WTC11 (cell line): Measurements from ENCODE around the gene SLC7A6. TPM values are rescaled to one million over a fixed set of nuclear protein-coding genes. Genes with fewer than 3 reads are reported as not detected.

Experiments used
- ATAC-seq: fragments of 200-7000 bp; cut with Tn5 transposase; 2 replicates; pipeline ENCODE4 v1.10.0; 2021; ENCODE audit warnings: mild to moderate bottlenecking, moderate library complexity
- CTCF ChIA-PET: fragments of 300-600 bp; sonication (Branson Sonifier 250); formaldehyde crosslinking; loops from one replicate; lab custom pipeline; 2021; ENCODE audit warnings: antibody characterized with exemption; lab: Charles Lee
- POLR2A ChIA-PET: fragments of 350-600 bp; sonication (Branson Sonifier 250); formaldehyde crosslinking; loops from one replicate; lab custom pipeline; 2021; ENCODE audit warnings: antibody characterized with exemption; lab: Charles Lee
- DNase-seq: peaks from one replicate; pipeline ENCODE4 v3.0.0; 2021; ENCODE audit warnings: low spot score
- H3K27ac Mint-ChIP-seq: 2 replicates; pipeline ENCODE4 v1.8.0; 2021; ENCODE audit warnings: mixed read lengths
- H3K27me3 Mint-ChIP-seq: 2 replicates; pipeline ENCODE4 v1.8.0; 2021; ENCODE audit warnings: low read depth, mild to moderate bottlenecking, moderate library complexity, mixed read lengths
- H3K36me3 Mint-ChIP-seq: 2 replicates; pipeline ENCODE4 v1.8.0; 2021; ENCODE audit warnings: mixed read lengths
- H3K4me1 Mint-ChIP-seq: 2 replicates; pipeline ENCODE4 v1.8.0; 2022; ENCODE audit warnings: mixed read lengths
- H3K4me3 Mint-ChIP-seq: 2 replicates; pipeline ENCODE4 v1.8.0; 2021; ENCODE audit warnings: mild to moderate bottlenecking, moderate library complexity, mixed read lengths
- H3K9me3 Mint-ChIP-seq: 2 replicates; pipeline ENCODE4 v1.8.0; 2021; ENCODE audit warnings: mixed read lengths
- JUN ChIP-seq: sonication (generic); formaldehyde crosslinking; IDR thresholded peaks from 2 replicates; pipeline ENCODE4 v1.8.0; 2023; ENCODE audit warnings: mild to moderate bottlenecking, missing genetic modification reagents
- MYBL2 ChIP-seq: sonication (generic); formaldehyde crosslinking; IDR thresholded peaks from 2 replicates; pipeline ENCODE4 v1.8.1; 2023; ENCODE audit warnings: mild to moderate bottlenecking, moderate library complexity, missing genetic modification reagents
- NR3C1 ChIP-seq: sonication (generic); formaldehyde crosslinking; conservative IDR thresholded peaks from 2 replicates; pipeline ENCODE4 v1.8.1; 2023; ENCODE audit warnings: low read depth, mild to moderate bottlenecking, missing genetic modification reagents
- SP1 ChIP-seq: sonication (generic); formaldehyde crosslinking; conservative IDR thresholded peaks from 2 replicates; pipeline ENCODE4 v1.8.1; 2022; ENCODE audit warnings: missing genetic modification reagents
- ZNF396 ChIP-seq: fragments of 250-450 bp; sonication (Bioruptor Pico); IDR thresholded peaks from 2 replicates; pipeline ENCODE4 v1.8.0; 2021; ENCODE audit warnings: mild to moderate bottlenecking, moderate library complexity, borderline replicate concordance
- total RNA-seq: library from RNA; stranded (reverse); gene quantifications from 3 replicates; pipeline ENCODE4 v1.2.3, GENCODE V29; 2021
- TF ChIP-seq, protein P1 (sequence below): sonication (generic); formaldehyde crosslinking; IDR thresholded peaks from 2 replicates; pipeline ENCODE4 v1.8.0; 2022; ENCODE audit warnings: missing genetic modification reagents
- TF ChIP-seq, protein P2 (sequence below): sonication (generic); formaldehyde crosslinking; IDR thresholded peaks from 2 replicates; pipeline ENCODE4 v1.8.1; 2022; ENCODE audit warnings: mild to moderate bottlenecking, missing genetic modification reagents, moderate library complexity, borderline replicate concordance
- TF ChIP-seq, protein P3 (sequence below): sonication (generic); formaldehyde crosslinking; IDR thresholded peaks from 2 replicates; pipeline ENCODE4 v1.8.0; 2023; ENCODE audit warnings: mild to moderate bottlenecking, missing genetic modification reagents
- TF ChIP-seq, protein P4 (sequence below): sonication (generic); formaldehyde crosslinking; IDR thresholded peaks from 2 replicates; pipeline ENCODE4 v1.8.0; 2023; ENCODE audit warnings: missing genetic modification reagents, mild to moderate bottlenecking, borderline replicate concordance
- TF ChIP-seq, protein P5 (sequence below): fragments of 250-450 bp; sonication (Bioruptor Pico); IDR thresholded peaks from 2 replicates; pipeline ENCODE4 v1.9.0; 2021; ENCODE audit warnings: mild to moderate bottlenecking
- TF ChIP-seq, protein P6 (sequence below): sonication (generic); formaldehyde crosslinking; IDR thresholded peaks from 2 replicates; pipeline ENCODE4 v1.8.1; 2023; ENCODE audit warnings: mild to moderate bottlenecking, missing genetic modification reagents
- TF ChIP-seq, protein P7 (sequence below): fragments of 200-600 bp; IDR thresholded peaks from 2 replicates; pipeline ENCODE4 v1.8.0; 2022; ENCODE audit warnings: antibody characterized with exemption

The SLC7A6 gene
- total RNA-seq, 1 experiment from 2014 or later, result 27.4 TPM

DNA sequence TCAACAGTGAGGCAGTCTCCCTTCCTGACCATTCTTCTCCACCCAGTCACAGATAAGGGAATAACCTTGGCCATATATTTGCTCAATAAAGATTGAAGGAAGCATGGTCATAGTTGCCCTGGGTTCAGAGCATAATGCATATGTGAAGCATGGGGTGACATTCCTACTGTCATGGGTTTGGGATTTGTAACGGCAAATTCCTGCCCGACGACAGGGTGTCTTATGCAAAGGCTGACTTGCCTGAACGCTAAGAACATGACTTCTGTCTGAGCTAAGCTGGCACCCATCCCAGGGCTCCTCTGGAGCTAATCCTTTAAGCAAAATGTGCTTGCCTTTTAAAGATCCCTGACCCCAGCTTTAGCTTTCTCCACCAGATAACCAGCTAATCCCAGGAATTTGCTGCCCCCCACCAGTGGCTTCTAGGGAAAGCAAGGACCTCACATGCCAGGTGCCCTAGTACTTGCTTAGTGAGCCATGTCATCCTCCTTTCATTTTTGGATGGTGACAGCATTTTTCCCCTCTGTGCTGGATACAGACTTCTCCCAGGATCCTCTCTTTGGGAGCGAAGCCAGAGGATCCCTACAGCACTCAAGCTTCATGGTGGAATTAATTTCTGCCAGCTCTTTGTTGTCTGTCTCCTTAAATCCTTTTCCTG is 34.7 kb downstream of the SLC7A6 start (continued):
- TF ChIP-seq, protein P1, sequence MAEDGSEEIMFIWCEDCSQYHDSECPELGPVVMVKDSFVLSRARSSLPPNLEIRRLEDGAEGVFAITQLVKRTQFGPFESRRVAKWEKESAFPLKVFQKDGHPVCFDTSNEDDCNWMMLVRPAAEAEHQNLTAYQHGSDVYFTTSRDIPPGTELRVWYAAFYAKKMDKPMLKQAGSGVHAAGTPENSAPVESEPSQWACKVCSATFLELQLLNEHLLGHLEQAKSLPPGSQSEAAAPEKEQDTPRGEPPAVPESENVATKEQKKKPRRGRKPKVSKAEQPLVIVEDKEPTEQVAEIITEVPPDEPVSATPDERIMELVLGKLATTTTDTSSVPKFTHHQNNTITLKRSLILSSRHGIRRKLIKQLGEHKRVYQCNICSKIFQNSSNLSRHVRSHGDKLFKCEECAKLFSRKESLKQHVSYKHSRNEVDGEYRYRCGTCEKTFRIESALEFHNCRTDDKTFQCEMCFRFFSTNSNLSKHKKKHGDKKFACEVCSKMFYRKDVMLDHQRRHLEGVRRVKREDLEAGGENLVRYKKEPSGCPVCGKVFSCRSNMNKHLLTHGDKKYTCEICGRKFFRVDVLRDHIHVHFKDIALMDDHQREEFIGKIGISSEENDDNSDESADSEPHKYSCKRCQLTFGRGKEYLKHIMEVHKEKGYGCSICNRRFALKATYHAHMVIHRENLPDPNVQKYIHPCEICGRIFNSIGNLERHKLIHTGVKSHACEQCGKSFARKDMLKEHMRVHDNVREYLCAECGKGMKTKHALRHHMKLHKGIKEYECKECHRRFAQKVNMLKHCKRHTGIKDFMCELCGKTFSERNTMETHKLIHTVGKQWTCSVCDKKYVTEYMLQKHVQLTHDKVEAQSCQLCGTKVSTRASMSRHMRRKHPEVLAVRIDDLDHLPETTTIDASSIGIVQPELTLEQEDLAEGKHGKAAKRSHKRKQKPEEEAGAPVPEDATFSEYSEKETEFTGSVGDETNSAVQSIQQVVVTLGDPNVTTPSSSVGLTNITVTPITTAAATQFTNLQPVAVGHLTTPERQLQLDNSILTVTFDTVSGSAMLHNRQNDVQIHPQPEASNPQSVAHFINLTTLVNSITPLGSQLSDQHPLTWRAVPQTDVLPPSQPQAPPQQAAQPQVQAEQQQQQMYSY (CRISPR knock-in tag), result no peak

DNA sequence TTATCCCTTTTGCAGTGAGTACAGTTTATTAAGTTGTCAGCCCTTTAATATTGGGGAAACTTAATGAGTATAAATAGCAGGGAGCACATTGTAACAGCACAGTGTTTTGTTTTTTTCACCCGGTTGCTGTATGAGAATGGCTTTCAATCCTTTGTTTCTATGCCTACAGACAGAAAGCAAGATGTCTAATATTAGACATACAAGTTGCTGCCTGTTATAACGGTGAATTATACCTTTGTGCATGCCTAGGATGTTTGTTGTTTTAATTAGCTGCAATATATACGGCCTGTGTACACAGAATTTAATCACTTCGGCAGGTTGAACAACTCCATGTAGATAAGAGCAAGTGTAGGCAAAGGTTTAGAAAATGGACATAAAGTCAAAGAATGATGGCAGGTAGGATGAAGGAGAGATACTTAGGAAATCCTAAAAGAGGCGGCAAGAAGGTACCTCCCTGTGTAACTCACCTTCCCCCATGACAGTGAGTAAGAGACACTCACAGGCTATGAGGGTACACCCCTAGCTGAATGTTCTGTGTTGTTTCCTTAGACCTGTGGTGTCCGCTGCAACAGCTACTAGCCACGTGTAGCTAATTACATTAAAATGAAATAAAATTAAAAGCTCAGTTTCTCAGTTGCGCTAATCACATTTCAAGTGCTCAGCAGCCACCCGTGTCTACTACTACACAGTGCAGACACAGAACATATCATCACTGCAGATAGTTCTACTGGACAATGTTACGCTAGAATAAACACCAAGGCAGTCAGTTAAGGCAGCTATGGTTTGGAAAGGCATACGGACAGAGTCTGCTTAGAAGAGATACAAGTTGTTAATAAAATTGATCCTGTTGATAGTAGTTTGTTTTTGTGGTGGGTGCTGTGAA is 35.5 kb downstream of the SLC7A6 start:
- POLR2A ChIA-PET, result no interaction called here
- DNase-seq (no peak), ATAC-seq (no peak)
- H3K36me3 Mint-ChIP-seq, result peaks cover 58% of the 10 kb centered on the region
- CTCF ChIA-PET, result interaction anchor here (1.0 to 1.8 kb wide), 2 partner anchors 36 to 38 kb away, joined by 3 to 8 read pairs; partner anchors contain the start of gene SLC7A6
- TF ChIP-seq, protein P2, sequence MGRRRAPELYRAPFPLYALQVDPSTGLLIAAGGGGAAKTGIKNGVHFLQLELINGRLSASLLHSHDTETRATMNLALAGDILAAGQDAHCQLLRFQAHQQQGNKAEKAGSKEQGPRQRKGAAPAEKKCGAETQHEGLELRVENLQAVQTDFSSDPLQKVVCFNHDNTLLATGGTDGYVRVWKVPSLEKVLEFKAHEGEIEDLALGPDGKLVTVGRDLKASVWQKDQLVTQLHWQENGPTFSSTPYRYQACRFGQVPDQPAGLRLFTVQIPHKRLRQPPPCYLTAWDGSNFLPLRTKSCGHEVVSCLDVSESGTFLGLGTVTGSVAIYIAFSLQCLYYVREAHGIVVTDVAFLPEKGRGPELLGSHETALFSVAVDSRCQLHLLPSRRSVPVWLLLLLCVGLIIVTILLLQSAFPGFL (CRISPR knock-in tag), result no peak
- TF ChIP-seq ZNF396 (CRISPR knock-in tag), result no peak
- TF ChIP-seq, protein P3, sequence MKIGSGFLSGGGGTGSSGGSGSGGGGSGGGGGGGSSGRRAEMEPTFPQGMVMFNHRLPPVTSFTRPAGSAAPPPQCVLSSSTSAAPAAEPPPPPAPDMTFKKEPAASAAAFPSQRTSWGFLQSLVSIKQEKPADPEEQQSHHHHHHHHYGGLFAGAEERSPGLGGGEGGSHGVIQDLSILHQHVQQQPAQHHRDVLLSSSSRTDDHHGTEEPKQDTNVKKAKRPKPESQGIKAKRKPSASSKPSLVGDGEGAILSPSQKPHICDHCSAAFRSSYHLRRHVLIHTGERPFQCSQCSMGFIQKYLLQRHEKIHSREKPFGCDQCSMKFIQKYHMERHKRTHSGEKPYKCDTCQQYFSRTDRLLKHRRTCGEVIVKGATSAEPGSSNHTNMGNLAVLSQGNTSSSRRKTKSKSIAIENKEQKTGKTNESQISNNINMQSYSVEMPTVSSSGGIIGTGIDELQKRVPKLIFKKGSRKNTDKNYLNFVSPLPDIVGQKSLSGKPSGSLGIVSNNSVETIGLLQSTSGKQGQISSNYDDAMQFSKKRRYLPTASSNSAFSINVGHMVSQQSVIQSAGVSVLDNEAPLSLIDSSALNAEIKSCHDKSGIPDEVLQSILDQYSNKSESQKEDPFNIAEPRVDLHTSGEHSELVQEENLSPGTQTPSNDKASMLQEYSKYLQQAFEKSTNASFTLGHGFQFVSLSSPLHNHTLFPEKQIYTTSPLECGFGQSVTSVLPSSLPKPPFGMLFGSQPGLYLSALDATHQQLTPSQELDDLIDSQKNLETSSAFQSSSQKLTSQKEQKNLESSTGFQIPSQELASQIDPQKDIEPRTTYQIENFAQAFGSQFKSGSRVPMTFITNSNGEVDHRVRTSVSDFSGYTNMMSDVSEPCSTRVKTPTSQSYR, result no peak
- no peak for TF ChIP-seq MYBL2
- no peaks in the 10 kb centered on the region for H3K9me3 Mint-ChIP-seq
- no peak overlapping the region for H3K27ac Mint-ChIP-seq
- H3K4me1 Mint-ChIP-seq, result no peaks in the 10 kb centered on the region; the same call in 1 of the 2 replicates
- H3K27me3 Mint-ChIP-seq, result no peaks in the 10 kb centered on the region
- no peak overlapping the region for H3K4me3 Mint-ChIP-seq

DNA sequence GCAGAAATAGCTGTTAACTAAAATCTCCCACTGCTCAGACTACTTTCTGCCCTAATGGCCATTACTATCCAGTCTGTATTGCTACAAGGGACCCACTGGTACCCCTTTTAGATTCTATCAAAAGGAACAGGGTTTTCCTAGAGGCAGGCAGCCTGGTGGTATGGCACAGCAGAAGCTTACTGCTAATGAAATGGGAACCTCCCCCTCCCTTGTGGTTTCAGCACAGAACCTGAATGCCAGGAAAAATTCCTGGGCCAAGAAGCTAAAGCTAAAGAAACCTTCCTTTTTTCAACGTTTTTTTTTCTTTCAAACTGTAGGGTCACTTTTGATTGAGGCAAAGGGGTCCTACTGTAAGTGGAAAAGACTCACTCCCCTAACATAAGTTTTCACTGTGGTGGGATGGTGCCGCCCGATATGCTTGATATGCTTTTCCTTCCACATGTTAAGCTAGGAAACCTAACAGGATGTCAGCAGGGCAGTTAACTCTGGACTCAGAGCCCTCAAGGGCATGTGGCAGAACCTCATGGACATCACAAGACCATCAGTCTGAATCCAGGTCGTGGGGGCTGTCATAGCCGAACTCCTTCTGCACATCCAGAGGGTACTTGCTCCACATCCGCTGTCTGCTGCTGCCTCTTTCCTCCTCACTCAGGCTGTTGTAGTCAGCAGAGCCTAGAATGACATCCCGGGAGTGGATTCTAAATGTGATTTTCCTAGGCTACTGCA is 36.6 kb downstream of the SLC7A6 start:
- Mint-ChIP-seq H3K36me3 (peaks cover 67% of the 10 kb centered on the region), H3K9me3 (no peaks in the 10 kb centered on the region), H3K27ac (no peak overlapping the region), H3K27me3 (no peaks in the 10 kb centered on the region), H3K4me1 (no peaks in the 10 kb centered on the region; the same call in 1 of the 2 replicates), H3K4me3 (no peak overlapping the region)
- ChIA-PET CTCF (interaction anchor here (0.9 to 1.8 kb wide), 2 partner anchors 37 to 40 kb away, joined by 3 to 8 read pairs; partner anchors contain the start of gene SLC7A6), POLR2A (no interaction called here)
- no peak for TF ChIP-seq JUN (CRISPR knock-in tag)
- TF ChIP-seq, protein P4, sequence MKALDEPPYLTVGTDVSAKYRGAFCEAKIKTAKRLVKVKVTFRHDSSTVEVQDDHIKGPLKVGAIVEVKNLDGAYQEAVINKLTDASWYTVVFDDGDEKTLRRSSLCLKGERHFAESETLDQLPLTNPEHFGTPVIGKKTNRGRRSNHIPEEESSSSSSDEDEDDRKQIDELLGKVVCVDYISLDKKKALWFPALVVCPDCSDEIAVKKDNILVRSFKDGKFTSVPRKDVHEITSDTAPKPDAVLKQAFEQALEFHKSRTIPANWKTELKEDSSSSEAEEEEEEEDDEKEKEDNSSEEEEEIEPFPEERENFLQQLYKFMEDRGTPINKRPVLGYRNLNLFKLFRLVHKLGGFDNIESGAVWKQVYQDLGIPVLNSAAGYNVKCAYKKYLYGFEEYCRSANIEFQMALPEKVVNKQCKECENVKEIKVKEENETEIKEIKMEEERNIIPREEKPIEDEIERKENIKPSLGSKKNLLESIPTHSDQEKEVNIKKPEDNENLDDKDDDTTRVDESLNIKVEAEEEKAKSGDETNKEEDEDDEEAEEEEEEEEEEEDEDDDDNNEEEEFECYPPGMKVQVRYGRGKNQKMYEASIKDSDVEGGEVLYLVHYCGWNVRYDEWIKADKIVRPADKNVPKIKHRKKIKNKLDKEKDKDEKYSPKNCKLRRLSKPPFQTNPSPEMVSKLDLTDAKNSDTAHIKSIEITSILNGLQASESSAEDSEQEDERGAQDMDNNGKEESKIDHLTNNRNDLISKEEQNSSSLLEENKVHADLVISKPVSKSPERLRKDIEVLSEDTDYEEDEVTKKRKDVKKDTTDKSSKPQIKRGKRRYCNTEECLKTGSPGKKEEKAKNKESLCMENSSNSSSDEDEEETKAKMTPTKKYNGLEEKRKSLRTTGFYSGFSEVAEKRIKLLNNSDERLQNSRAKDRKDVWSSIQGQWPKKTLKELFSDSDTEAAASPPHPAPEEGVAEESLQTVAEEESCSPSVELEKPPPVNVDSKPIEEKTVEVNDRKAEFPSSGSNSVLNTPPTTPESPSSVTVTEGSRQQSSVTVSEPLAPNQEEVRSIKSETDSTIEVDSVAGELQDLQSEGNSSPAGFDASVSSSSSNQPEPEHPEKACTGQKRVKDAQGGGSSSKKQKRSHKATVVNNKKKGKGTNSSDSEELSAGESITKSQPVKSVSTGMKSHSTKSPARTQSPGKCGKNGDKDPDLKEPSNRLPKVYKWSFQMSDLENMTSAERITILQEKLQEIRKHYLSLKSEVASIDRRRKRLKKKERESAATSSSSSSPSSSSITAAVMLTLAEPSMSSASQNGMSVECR, result no peak
- TF ChIP-seq, protein P5, sequence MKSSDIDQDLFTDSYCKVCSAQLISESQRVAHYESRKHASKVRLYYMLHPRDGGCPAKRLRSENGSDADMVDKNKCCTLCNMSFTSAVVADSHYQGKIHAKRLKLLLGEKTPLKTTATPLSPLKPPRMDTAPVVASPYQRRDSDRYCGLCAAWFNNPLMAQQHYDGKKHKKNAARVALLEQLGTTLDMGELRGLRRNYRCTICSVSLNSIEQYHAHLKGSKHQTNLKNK, result no peak
- TF ChIP-seq, protein P6, sequence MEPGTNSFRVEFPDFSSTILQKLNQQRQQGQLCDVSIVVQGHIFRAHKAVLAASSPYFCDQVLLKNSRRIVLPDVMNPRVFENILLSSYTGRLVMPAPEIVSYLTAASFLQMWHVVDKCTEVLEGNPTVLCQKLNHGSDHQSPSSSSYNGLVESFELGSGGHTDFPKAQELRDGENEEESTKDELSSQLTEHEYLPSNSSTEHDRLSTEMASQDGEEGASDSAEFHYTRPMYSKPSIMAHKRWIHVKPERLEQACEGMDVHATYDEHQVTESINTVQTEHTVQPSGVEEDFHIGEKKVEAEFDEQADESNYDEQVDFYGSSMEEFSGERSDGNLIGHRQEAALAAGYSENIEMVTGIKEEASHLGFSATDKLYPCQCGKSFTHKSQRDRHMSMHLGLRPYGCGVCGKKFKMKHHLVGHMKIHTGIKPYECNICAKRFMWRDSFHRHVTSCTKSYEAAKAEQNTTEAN (CRISPR knock-in tag), result no peak
- TF ChIP-seq, protein P7, sequence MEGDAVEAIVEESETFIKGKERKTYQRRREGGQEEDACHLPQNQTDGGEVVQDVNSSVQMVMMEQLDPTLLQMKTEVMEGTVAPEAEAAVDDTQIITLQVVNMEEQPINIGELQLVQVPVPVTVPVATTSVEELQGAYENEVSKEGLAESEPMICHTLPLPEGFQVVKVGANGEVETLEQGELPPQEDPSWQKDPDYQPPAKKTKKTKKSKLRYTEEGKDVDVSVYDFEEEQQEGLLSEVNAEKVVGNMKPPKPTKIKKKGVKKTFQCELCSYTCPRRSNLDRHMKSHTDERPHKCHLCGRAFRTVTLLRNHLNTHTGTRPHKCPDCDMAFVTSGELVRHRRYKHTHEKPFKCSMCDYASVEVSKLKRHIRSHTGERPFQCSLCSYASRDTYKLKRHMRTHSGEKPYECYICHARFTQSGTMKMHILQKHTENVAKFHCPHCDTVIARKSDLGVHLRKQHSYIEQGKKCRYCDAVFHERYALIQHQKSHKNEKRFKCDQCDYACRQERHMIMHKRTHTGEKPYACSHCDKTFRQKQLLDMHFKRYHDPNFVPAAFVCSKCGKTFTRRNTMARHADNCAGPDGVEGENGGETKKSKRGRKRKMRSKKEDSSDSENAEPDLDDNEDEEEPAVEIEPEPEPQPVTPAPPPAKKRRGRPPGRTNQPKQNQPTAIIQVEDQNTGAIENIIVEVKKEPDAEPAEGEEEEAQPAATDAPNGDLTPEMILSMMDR, result no peak
- no peak for TF ChIP-seq NR3C1 (CRISPR knock-in tag)
- no peak for TF ChIP-seq SP1 (CRISPR knock-in tag)
- ATAC-seq (no peak), DNase-seq (no peak)
